Ascending aorta (tissue), 2 donors: Measurements from ENCODE around the gene UGT1A10. TPM values are rescaled to one million over a fixed set of nuclear protein-coding genes. Genes with fewer than 3 reads are reported as not detected.
"Not testable (repeated sequence)": the region's sequence is repeated elsewhere in the genome, so short reads cannot be mapped to it uniquely, and the experiment has no call there.

Experiments
- DNase-seq, 2 donors: peaks; one replicate each; pipeline ENCODE4 v3.0.0-alpha.2; 2019; ENCODE audit warnings: low spot score in 2 of 2
- H3K27ac ChIP-seq, 2 donors: fragments of 200-600 bp; sonication (generic); one replicate each; pipeline ENCODE4 v1.5.1; 2016 to 2017; ENCODE audit warnings: mild to moderate bottlenecking in 1 of 2
- H3K27me3 ChIP-seq: fragments of 200-600 bp; sonication (generic); one replicate; pipeline ENCODE4 v1.5.1; 2017
- H3K36me3 ChIP-seq, 2 donors: fragments of 200-600 bp; sonication (generic); one replicate each; pipeline ENCODE4 v1.5.1; 2016
- H3K4me1 ChIP-seq, 2 donors: fragments of 200-600 bp; sonication (generic); one replicate each; pipeline ENCODE4 v1.5.1; 2016 to 2017; ENCODE audit warnings: mild to moderate bottlenecking in 1 of 2
- H3K4me3 ChIP-seq, 2 donors: fragments of 200-600 bp; sonication (generic); one replicate each; pipeline ENCODE4 v1.5.1; 2016 to 2017; ENCODE audit warnings: mild to moderate bottlenecking in 1 of 2
- H3K9me3 ChIP-seq, 2 donors: fragments of 200-600 bp; sonication (generic); one replicate each; pipeline ENCODE4 v1.5.1; 2016
- intact Hi-C: fragments of 100-400 bp; cut with DNase I; formaldehyde crosslinking; loops from one replicate; pipeline ENCODE4 v1.15.1; 2023
- total RNA-seq: library from RNA; depleted of rRNA; stranded (reverse); fragments of >200 nt; gene quantifications from one replicate; pipeline ENCODE4 v1.1.0, GENCODE V29; 2016
- TF ChIP-seq, protein P1 (sequence below), 3 experiments: fragments of 200-600 bp in 2 of 3; fragments of 450-650 bp in 1 of 3; sonication (generic) in 2 of 3; IDR thresholded peaks; one replicate each; pipeline ENCODE4 v1.5.1; 2016 to 2019; ENCODE audit warnings: antibody characterized with exemption in 3 of 3, mild to moderate bottlenecking in 1 of 3, moderate library complexity in 1 of 3

UGT1A10 gene
- total RNA-seq, 1 donor from 2014 or later, result not detected

DNA sequence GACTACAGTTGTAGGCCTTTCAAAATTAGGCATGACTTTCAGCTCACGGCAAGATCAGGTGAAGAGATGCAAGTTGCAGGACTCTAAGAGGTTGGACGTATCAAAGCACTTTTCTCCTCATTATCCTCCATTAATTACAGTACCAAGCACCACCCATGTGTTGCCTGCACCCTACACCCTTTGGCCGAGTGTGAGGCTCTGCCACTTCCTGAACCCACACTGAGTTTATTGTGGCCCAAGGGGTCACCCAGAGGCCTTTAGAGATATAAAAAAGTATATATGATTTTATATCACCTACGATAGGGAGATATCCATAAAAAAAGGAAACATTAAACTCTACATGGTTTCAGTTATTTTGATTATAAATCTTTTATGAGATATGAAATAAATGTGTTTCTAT is 16.0 kb upstream of the UGT1A10 start:
- intact Hi-C loops, result no loop called here
- no peak for DNase-seq
- Histone ChIP-seq H3K4me3 (no peak overlapping the region), H3K36me3 (no peaks in the 10 kb centered on the region), H3K9me3 (no peaks in the 10 kb centered on the region), H3K27me3 (no peaks in the 10 kb centered on the region), H3K4me1 (no peaks in the 10 kb centered on the region), H3K27ac (no peak overlapping the region)
- TF ChIP-seq, protein P1, sequence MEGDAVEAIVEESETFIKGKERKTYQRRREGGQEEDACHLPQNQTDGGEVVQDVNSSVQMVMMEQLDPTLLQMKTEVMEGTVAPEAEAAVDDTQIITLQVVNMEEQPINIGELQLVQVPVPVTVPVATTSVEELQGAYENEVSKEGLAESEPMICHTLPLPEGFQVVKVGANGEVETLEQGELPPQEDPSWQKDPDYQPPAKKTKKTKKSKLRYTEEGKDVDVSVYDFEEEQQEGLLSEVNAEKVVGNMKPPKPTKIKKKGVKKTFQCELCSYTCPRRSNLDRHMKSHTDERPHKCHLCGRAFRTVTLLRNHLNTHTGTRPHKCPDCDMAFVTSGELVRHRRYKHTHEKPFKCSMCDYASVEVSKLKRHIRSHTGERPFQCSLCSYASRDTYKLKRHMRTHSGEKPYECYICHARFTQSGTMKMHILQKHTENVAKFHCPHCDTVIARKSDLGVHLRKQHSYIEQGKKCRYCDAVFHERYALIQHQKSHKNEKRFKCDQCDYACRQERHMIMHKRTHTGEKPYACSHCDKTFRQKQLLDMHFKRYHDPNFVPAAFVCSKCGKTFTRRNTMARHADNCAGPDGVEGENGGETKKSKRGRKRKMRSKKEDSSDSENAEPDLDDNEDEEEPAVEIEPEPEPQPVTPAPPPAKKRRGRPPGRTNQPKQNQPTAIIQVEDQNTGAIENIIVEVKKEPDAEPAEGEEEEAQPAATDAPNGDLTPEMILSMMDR (IDR thresholded peaks at IDR 0.05), result no peak

DNA sequence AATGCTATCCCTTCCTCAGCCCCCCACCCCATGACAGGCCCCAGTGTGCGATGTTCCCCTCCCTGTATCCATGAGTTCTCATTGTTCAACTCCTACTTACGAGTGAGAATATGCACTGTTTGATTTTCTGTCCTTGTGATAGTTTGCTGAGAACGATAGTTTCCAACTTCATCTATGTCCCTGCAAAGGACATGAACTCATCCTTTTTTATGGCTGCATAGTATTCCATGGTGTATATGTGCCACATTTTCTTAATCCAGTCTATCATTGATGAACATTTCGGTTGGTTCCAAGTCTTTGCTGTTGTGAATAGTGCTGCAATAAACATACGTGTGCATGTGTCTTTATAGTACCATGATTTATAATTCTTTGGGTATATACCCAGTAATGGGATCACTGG is 14.4 kb upstream of the UGT1A10 start:
- DNase-seq, H3K27ac ChIP-seq, H3K36me3 ChIP-seq, intact Hi-C loops, H3K4me1 ChIP-seq, H3K4me3 ChIP-seq, H3K27me3 ChIP-seq, H3K9me3 ChIP-seq: not testable (repeated sequence)

DNA sequence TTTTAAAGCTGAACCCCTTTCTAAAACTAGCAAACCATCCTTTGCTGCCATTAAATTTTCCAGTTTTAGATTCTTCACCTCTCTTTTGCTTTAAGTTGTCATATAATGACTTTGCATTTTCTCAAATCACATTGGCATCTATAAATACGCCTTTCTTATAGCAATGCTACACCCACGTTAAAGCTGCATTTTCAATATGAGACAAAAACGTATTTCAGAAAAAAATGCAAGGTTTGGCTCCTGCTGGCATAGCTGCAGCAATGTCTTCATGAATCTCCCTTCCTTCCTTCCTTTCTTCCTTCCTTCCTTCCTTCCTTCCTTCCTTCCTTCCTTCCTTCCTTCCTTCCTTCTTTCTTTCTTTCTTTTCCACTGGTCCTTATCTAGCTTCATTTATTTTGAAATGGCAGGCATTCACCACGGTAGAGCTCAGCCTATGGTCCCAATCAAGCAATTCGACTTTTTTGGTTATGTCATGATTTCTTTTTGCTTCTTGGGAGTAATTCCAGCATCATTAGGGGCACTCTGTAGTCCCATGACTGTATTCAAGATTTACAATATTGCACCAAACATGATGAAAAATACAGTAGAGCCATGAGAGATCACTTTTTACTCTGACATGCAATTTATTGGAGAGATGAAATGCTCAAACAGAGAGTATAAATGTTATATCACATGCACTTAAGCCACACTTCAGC is 8.8 kb upstream of the UGT1A10 start:
- intact Hi-C loops, result no loop called here
- Histone ChIP-seq H3K4me3 (no peak overlapping the region), H3K9me3 (peaks cover 0 to 10% of the 10 kb centered on the region in 2 donors), H3K27me3 (no peaks in the 10 kb centered on the region), H3K27ac (no peak overlapping the region), H3K4me1 (no peaks in the 10 kb centered on the region), H3K36me3 (no peaks in the 10 kb centered on the region)
- TF ChIP-seq, protein P1 (IDR thresholded peaks at IDR 0.05), result no peak
- no peak for DNase-seq

DNA sequence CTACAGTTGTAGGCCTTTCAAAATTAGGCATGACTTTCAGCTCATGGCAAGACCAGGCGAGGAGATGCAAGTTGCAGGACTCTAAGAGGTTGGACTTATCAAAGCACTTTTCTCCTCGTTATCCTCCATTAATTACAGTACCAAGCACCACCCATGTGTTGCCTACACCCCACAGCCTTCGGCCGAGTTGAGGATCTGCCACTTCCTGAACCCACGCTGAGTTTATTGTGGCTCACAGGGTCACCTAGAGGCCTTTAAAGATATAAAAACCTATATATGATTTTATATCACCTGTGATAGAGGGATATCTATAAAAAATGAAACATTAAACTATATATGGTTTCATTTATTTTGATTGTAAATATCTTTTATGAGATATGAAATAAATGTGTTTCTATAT is 2.6 kb downstream of the UGT1A10 start:
- peaks cover 0 to 6% of the 10 kb centered on the region in 2 donors for H3K9me3 ChIP-seq
- H3K36me3 ChIP-seq, result no peaks in the 10 kb centered on the region
- no peak overlapping the region for H3K4me3 ChIP-seq
- no peaks in the 10 kb centered on the region for H3K4me1 ChIP-seq
- H3K27me3 ChIP-seq, result no peaks in the 10 kb centered on the region
- no peak for DNase-seq
- no peak overlapping the region for H3K27ac ChIP-seq
- intact Hi-C loops, result no loop called here
- TF ChIP-seq, protein P1 (IDR thresholded peaks at IDR 0.05), result no peak

DNA sequence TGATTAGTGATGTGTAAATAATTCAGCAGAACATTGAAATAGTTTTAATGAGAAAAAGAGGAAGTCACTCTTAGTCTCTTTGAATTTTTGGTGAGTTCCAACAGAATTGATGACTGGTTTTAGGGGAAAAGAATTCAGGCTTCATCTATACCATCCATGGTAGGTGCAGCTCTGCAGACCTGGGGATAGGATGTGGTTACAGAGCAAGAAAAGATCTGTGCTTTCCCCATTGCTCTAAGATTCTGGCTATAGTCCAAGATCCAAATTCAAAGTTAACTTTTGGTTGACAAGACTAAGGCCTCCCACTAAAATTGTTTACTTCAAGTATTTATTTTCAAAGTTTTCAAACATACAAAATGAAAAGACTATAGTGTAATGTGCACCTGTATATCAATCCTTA is 3.6 kb downstream of the UGT1A10 start:
- intact Hi-C loops, result no loop called here
- TF ChIP-seq, protein P1 (IDR thresholded peaks at IDR 0.05), result no peak
- DNase-seq, result no peak
- Histone ChIP-seq H3K27me3 (no peaks in the 10 kb centered on the region), H3K36me3 (no peaks in the 10 kb centered on the region), H3K9me3 (peaks cover 0 to 6% of the 10 kb centered on the region in 2 donors), H3K4me3 (no peak overlapping the region), H3K4me1 (no peaks in the 10 kb centered on the region), H3K27ac (no peak overlapping the region)

DNA sequence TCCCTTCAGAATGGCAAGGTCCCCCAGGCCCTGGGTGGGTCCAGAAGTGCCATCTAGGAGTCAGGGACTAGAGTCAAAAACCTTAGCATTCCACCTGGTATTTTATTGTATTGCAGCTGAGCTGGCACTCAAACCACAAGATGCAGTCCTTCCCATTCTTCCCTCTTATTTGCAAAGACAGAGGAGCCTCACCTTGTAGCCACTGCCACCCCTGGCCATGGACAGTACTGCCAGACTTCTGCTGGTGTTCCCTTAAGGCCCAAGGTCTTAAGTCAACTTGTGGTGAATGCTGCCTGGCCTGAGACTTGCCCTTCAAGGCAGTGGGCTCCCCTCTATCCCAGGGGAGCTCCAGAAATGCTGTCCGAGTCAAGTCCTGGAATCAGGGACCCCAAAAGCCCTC is 6.9 kb downstream of the UGT1A10 start:
- intact Hi-C loops, result no loop called here
- TF ChIP-seq, protein P1 (IDR thresholded peaks at IDR 0.05), result no peak
- H3K36me3 ChIP-seq, result no peaks in the 10 kb centered on the region
- no peak for DNase-seq
- peaks cover 0 to 6% of the 10 kb centered on the region in 2 donors for H3K9me3 ChIP-seq
- no peaks in the 10 kb centered on the region for H3K4me1 ChIP-seq
- H3K27ac ChIP-seq, result no peak overlapping the region
- H3K4me3 ChIP-seq, result no peak overlapping the region
- no peaks in the 10 kb centered on the region for H3K27me3 ChIP-seq

DNA sequence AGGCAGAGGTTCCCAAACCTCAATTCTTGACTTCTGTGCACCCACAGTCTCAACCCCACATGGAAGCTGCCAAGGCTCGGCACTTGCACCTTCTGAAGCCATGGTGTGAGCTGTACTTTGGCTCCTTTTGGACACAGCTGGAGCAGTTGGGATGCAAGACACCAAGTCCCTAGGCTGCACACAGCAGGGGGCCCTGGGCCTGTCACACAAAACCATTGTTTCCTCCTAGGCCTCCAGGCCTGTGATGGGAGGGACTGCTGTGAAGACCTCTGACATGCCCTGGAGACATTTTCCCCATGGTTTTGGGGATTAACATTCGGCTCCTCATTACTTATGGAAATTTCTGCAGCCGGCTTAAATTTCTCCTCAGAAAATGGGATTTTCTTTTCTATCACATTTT is 9.8 kb downstream of the UGT1A10 start:
- intact Hi-C loops, H3K27ac ChIP-seq, H3K9me3 ChIP-seq, H3K4me3 ChIP-seq, DNase-seq, H3K4me1 ChIP-seq, H3K36me3 ChIP-seq, H3K27me3 ChIP-seq: not testable (repeated sequence)
